Measurements from ENCODE around the gene ZNF512. TPM values are rescaled to one million over a fixed set of nuclear protein-coding genes. Genes with fewer than 3 reads are reported as not detected.

The ZNF512 gene
- total and polyA plus RNA-seq, 2 of the 13 experiments (the other 11 are each of a cell fraction or from before 2014, with no cell fraction given) = 29.8 to 31.0 TPM

DNA sequence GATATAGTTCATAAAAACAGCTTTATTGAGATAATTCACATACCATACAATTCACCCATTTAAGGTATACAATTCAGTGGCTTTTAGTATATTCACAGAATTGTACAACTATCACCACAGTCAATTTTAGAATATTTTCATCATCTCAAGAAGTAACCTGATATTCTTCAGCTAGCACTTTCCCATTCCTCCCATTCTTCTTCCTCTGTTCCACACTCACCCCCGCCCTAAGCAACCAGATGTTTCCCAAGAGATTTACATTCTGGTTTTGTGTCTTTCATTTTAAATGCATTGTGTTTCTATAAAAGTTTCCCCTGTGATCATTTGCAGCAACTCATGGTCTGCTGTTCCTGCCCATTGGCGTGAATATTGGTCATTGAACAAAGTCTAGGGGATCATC is 51.4 kb downstream of the ZNF512 start:
- BruUV-seq (replicated peaks) = no TSS peak
- H3K27ac ChIP-seq (ENCODE audit: extremely low read length, insufficient read depth, low read length) = no peak overlapping the region
- peaks cover 6% of the 10 kb centered on the region for H3K79me2 ChIP-seq (ENCODE audit: insufficient read depth, low read length)
- H3K9ac ChIP-seq (ENCODE audit: insufficient read depth, low read depth, low read length) = no peak overlapping the region
- intact Hi-C loops (cut with micrococcal nuclease; ENCODE audit: unreplicated experiment) = no loop called here
- H3K4me3 ChIP-seq (replicated peaks in 1 of 3; ENCODE audit: insufficient read depth in 1 of 3, low read depth in 2 of 3, low read length in 3 of 3) = no peak overlapping the region
- no peak overlapping the region for H2AFZ ChIP-seq (ENCODE audit: low read length)
- H3K36me3 ChIP-seq (replicated peaks in 1 of 2; ENCODE audit: control insufficient read depth in 1 of 2, insufficient read depth in 2 of 2, low read length in 2 of 2) = peaks cover 31 to 75% of the 10 kb centered on the region in 2 experiments
- peaks cover 16% of the 10 kb centered on the region for H3K4me1 ChIP-seq (ENCODE audit: insufficient read depth, low read length)
- ChIA-PET POLR2A (no interaction called here), CTCF (ENCODE audit: low intra/inter-chr PET ratio, low total read pairs) (no interaction called here)
- ATAC-seq (no peak), DNase-seq (ENCODE audit: low spot score) (no peak), FAIRE-seq (no peak)
- no peaks in the 10 kb centered on the region for H3K9me3 ChIP-seq (ENCODE audit: low read length)
- H3K27me3 ChIP-seq (ENCODE audit: control insufficient read depth in 1 of 2, insufficient read depth in 2 of 2, low read length in 2 of 2) = no peaks in the 10 kb centered on the region; a peak in 1 of 5 replicates
- TF ChIP-seq ZBTB33 (CRISPR knock-in tag; IDR thresholded peaks at IDR 0.05) (no peak), ZNF446 (CRISPR knock-in tag; IDR thresholded peaks at IDR 0.05) (no peak), ZNF530 (CRISPR knock-in tag; IDR thresholded peaks at IDR 0.05; ENCODE audit: low read depth) (no peak), GTF2F1 (IDR thresholded peaks at IDR 0.05; ENCODE audit: low read length) (no peak), SOX5 (CRISPR knock-in tag; IDR thresholded peaks at IDR 0.05; ENCODE audit: borderline replicate concordance) (no peak), PPARG (CRISPR knock-in tag; conservative IDR thresholded peaks at IDR 0.05) (no peak), ZNF225 (CRISPR knock-in tag; IDR thresholded peaks at IDR 0.05) (no peak), STAT5B (CRISPR knock-in tag; IDR thresholded peaks at IDR 0.05) (no peak), SNAPC4 (CRISPR knock-in tag; IDR thresholded peaks at IDR 0.05) (no peak)
- no peak overlapping the region for H3K4me2 ChIP-seq (ENCODE audit: low read depth, low read length)
- H4K20me1 ChIP-seq (ENCODE audit: insufficient read depth, low read length) = no peaks in the 10 kb centered on the region
- in situ Hi-C loops (cut with HindIII; ENCODE audit: extremely low pct_ligation_motif_present, low pct_unique_long_range_greater_than_20kb) = no loop called here
- WGBS (ENCODE audit: low lambda C conversion rate) = 92% methylated on average over 2 of the region's 2 CpGs
